ENCODE results near the gene UBE2S. TPM values are rescaled to one million over a fixed set of nuclear protein-coding genes. Genes with fewer than 3 reads are reported as not detected.

The UBE2S gene
- total and polyA plus RNA-seq, 2 of the 8 experiments (the other 6 are each of a cell fraction or from before 2014, with no cell fraction given), result 398 to 530 TPM

- POLR2A ChIA-PET (ENCODE audit: partially characterized antibody), result interaction anchor here (0.8 to 4.4 kb wide), 5 partner anchors 10 to 59 kb away, joined by 4 to 21 read pairs (median 5); partner anchors contain the start of genes TMEM238 and UBE2S
- WGBS, 2 experiments (ENCODE audit: extremely low coverage in 1 of 2, insufficient coverage in 1 of 2, insufficient read length in 1 of 2, insufficient replicate concordance in 2 of 2, low coverage in 1 of 2, low lambda C conversion rate in 2 of 2, missing lambda C conversion rate in 1 of 2), result 4% methylated on average over 17 of the region's 72 CpGs; no CpG with 5 or more reads in 1 of the 2 experiments
- TF ChIP-seq POLR2A (IDR thresholded peaks at IDR 0.05; ENCODE audit: control extremely low read depth in 1 of 2, low read depth in 2 of 2, low read length in 2 of 2) (no peak), CBX5 (IDR thresholded peaks at IDR 0.05; ENCODE audit: low read depth, low read length) (no peak)
These were observed 34.9 kb upstream of the UBE2S start for GRCh38 chr19:55442372-55442961.

More at GRCh38 chr19:55442372-55442961, 34.9 kb upstream of the UBE2S start:
- Histone ChIP-seq H4K91ac (replicated peaks; ENCODE audit: insufficient read length, low read length) (no peak overlapping the region), H3K27me3 (replicated peaks in 1 of 4; ENCODE audit: control insufficient read depth in 3 of 4, extremely low read depth in 1 of 4, insufficient read depth in 3 of 4, low read length in 3 of 4) (peaks cover 45 to 91% (median 80%) of the 10 kb centered on the region in 4 experiments), H2AK5ac (ENCODE audit: low read depth, low read length) (no peak overlapping the region), H3K23me2 (ENCODE audit: low read depth, low read length) (peaks cover 14% of the 10 kb centered on the region; the same call in 1 of the 2 replicates), H3K9ac (replicated peaks in 1 of 4; ENCODE audit: extremely low read depth in 1 of 4, low read depth in 3 of 4, low read length in 3 of 4) (no peak overlapping the region), H2BK20ac (ENCODE audit: low read length) (no peak overlapping the region), H2AFZ (ENCODE audit: low read length) (no peak overlapping the region), H3K27ac (ENCODE audit: low read depth, low read length) (no peak overlapping the region), H2BK120ac (replicated peaks; ENCODE audit: low read depth, low read length) (no peak overlapping the region), H4K20me1 (replicated peaks in 1 of 2; ENCODE audit: control insufficient read depth in 1 of 2, insufficient read depth in 2 of 2, low read length in 2 of 2) (peaks cover 3 to 19% of the 10 kb centered on the region in 2 experiments), H3K4me1 (replicated peaks in 1 of 4; ENCODE audit: control insufficient read depth in 3 of 4, insufficient read depth in 4 of 4, low read length in 3 of 4) (peaks cover 6 to 21% (median 9%) of the 10 kb centered on the region in 4 experiments), H4K8ac (ENCODE audit: extremely low read depth, insufficient read depth, low read length) (no peak overlapping the region; the same call in 1 of the 2 replicates), H3K79me1 (ENCODE audit: low read depth, low read length) (no peaks in the 10 kb centered on the region), H3K9me3 (ENCODE audit: insufficient read depth in 2 of 2, low read depth in 1 of 2, low read length in 1 of 2) (no peaks in the 10 kb centered on the region), H3K23ac (ENCODE audit: insufficient read length) (no peak overlapping the region), H2BK15ac (ENCODE audit: low read length) (no peak overlapping the region), H2BK12ac (ENCODE audit: low read depth, low read length) (no peak overlapping the region), H2BK5ac (ENCODE audit: low read depth, low read length) (no peak overlapping the region), H3K18ac (ENCODE audit: extremely low read depth, low read length) (no peak overlapping the region), H3K79me2 (ENCODE audit: control insufficient read depth in 1 of 2, insufficient read depth in 2 of 2, low read length in 2 of 2) (no peaks in the 10 kb centered on the region), H4K5ac (ENCODE audit: insufficient read length, low read depth, low read length) (no peak overlapping the region), H3K4ac (replicated peaks; ENCODE audit: insufficient read length, low read depth, low read length) (no peak overlapping the region), H3K4me2 (ENCODE audit: insufficient read depth in 1 of 2, low read depth in 2 of 2, low read length in 2 of 2) (peak overlapping the region; percentile 82 to 92), H3K56ac (replicated peaks; ENCODE audit: insufficient read length, low read depth, low read length) (no peak overlapping the region), H3K36me3 (ENCODE audit: control insufficient read depth in 2 of 4, insufficient read depth in 4 of 4, low read length in 3 of 4) (no peaks in the 10 kb centered on the region), H3K4me3 (ENCODE audit: extremely low read depth in 1 of 4, insufficient read depth in 2 of 4, low read depth in 3 of 4, low read length in 4 of 4) (peak overlapping the region in 2 of 4 experiments; percentile 18 to 65; a peak in 3 of 8 replicates), H3K14ac (ENCODE audit: insufficient read length) (no peak overlapping the region)
- CTCF ChIA-PET (ENCODE audit: partially characterized antibody), result interaction anchor here (0.6 to 1.6 kb wide), 4 partner anchors 11 to 303 kb away, joined by 3 to 8 read pairs (median 3); no protein-coding TSS in a partner anchor
- FAIRE-seq (no peak), DNase-seq (ENCODE audit: low read depth in 1 of 2, low spot score in 2 of 2) (peak in 1 of 2 experiments; percentile 71)

Measured in H1 (cell line).